ENCODE data around the gene GPR18.
A peak's percentile ranks its signal among the peaks of the same experiment; 100 is the strongest.
"Not testable (repeated sequence)": the region's sequence is repeated elsewhere in the genome, so short reads cannot be mapped to it uniquely, and the experiment has no call there.

Gene GPR18

GRCh38 chr13:99230991-99231390 lies 27.2 kb downstream of the GPR18 start:
- Histone ChIP-seq H3K4me1 (ENCODE audit: control insufficient read depth, low read length) (peaks cover 98% of the 10 kb centered on the region), H3K27ac (ENCODE audit: low read depth, low read length) (peak overlapping the region; percentile 89)

GRCh38 chr13:99230588-99230987 lies 27.6 kb downstream of the GPR18 start:
- not testable (repeated sequence) for H3K36me3 ChIP-seq (ENCODE audit: control insufficient read depth, low read length); H3K9me3 ChIP-seq (ENCODE audit: control insufficient read depth, insufficient read depth, low read length); H3K9me2 ChIP-seq (replicated peaks; ENCODE audit: control insufficient read depth, low read length); H4K20me1 ChIP-seq (ENCODE audit: control insufficient read depth, insufficient read depth, low read depth, low read length); H3K27me3 ChIP-seq (ENCODE audit: control insufficient read depth, low read length)
- Histone ChIP-seq H3K4me3 (ENCODE audit: low read length) (peak overlapping the region; percentile 63), H3F3A (ENCODE audit: control insufficient read depth, insufficient read depth) (peaks cover 15% of the 10 kb centered on the region), H3K4me1 (ENCODE audit: control insufficient read depth, low read length) (peaks cover 98% of the 10 kb centered on the region), H3K79me2 (ENCODE audit: control insufficient read depth, low read length) (peaks cover 94% of the 10 kb centered on the region), H3K4me2 (ENCODE audit: low read length) (peak overlapping the region; percentile 99), H3K27ac (ENCODE audit: low read depth, low read length) (peak overlapping the region; percentile 89)

More at GRCh38 chr13:99230991-99231390, 27.2 kb downstream of the GPR18 start:
- no peaks in the 10 kb centered on the region for H4K20me1 ChIP-seq (ENCODE audit: control insufficient read depth, insufficient read depth, low read depth, low read length)
- no peaks in the 10 kb centered on the region for H3K27me3 ChIP-seq (ENCODE audit: control insufficient read depth, low read length)
- no peak for TF ChIP-seq CTCF (IDR thresholded peaks at IDR 0.05; ENCODE audit: low read depth, low read length, poor library complexity, severe bottlenecking)
- no peak for TF ChIP-seq EZH2phosphoT487 (IDR thresholded peaks at IDR 0.05; ENCODE audit: borderline replicate concordance, low read length)
- H3K36me3 ChIP-seq (ENCODE audit: control insufficient read depth, low read length) = 0 out of 2 replicates have a peak, but pooled peaks cover 3% of the 10 kb centered on the region
- peaks cover 91% of the 10 kb centered on the region for H3K79me2 ChIP-seq (ENCODE audit: control insufficient read depth, low read length)
- H3F3A ChIP-seq (ENCODE audit: control insufficient read depth, insufficient read depth) = peaks cover 15% of the 10 kb centered on the region
- H3K9me3 ChIP-seq (ENCODE audit: control insufficient read depth, insufficient read depth, low read length) = no peaks in the 10 kb centered on the region
- H3K4me2 ChIP-seq (ENCODE audit: low read length) = peak overlapping the region; percentile 99
- peak overlapping the region; percentile 63 for H3K4me3 ChIP-seq (ENCODE audit: low read length)
- no peaks in the 10 kb centered on the region for H3K9me2 ChIP-seq (replicated peaks; ENCODE audit: control insufficient read depth, low read length)

- Histone ChIP-seq H3K9me3 (ENCODE audit: control insufficient read depth, insufficient read depth, low read length) (no peaks in the 10 kb centered on the region), H3K4me2 (ENCODE audit: low read length) (peak overlapping the region; percentile 99), H3K4me3 (ENCODE audit: low read length) (peak overlapping the region; percentile 74), H3K27me3 (ENCODE audit: control insufficient read depth, low read length) (no peaks in the 10 kb centered on the region), H3K27ac (ENCODE audit: low read depth, low read length) (peak overlapping the region; percentile 89), H4K20me1 (ENCODE audit: control insufficient read depth, insufficient read depth, low read depth, low read length) (peaks cover 4% of the 10 kb centered on the region; the same call in 1 of the 2 replicates), H3F3A (ENCODE audit: control insufficient read depth, insufficient read depth) (peaks cover 15% of the 10 kb centered on the region), H3K9me2 (replicated peaks; ENCODE audit: control insufficient read depth, low read length) (no peaks in the 10 kb centered on the region), H3K79me2 (ENCODE audit: control insufficient read depth, low read length) (peaks cover 95% of the 10 kb centered on the region), H3K36me3 (ENCODE audit: control insufficient read depth, low read length) (peaks cover 6% of the 10 kb centered on the region), H3K4me1 (ENCODE audit: control insufficient read depth, low read length) (peaks cover 98% of the 10 kb centered on the region)
- no peak for TF ChIP-seq CTCF (IDR thresholded peaks at IDR 0.05; ENCODE audit: low read depth, low read length, poor library complexity, severe bottlenecking)
- TF ChIP-seq EZH2phosphoT487 (IDR thresholded peaks at IDR 0.05; ENCODE audit: borderline replicate concordance, low read length) = no peak
Measured at GRCh38 chr13:99228737-99229691, 29.2 kb downstream of the GPR18 start.
